ENCODE data around the gene EMP2. TPM values are rescaled to one million over a fixed set of nuclear protein-coding genes. Genes with fewer than 3 reads are reported as not detected.

Gene EMP2
- total RNA-seq, 1 donor from 2014 or later = 70.7 TPM

DNA sequence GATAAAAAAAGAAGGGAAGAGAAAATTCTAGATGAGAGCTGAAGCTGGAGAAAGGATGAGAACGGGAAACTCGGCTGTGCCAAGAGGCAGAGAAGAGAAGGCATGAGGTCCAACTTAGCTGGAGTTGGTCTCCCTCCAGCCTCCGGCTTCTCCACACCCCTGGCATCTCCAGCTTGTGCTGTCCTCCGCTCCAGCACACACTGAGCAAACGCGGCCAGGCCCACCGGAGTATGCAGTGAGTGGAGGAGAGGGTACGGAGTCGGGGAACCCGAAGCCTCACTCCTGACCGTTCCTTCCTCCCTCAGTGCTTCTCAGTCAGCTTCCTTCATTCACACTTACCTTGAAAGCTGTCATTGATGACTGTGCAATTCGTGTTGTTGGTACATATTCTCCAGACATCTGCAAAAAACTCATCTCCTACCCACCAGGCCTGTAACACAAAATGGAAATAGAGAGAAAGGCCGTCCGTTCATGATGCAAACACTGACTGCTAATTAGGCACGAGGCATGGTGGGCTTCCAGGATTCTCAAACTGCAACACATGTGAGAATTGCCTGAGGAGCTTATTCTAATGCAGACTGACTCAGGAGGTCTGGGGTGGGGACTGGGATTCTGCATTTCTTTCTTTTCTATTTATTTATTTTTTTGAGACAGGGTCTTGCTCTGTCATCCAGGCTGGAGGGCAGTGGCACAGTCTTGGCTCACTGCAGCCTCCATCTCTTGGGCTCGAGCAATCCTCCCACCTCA, 37.0 kb downstream of the EMP2 start:
- DNase-seq (ENCODE audit: extremely low spot score in 2 of 2) = no peak
- TF ChIP-seq, protein P1, sequence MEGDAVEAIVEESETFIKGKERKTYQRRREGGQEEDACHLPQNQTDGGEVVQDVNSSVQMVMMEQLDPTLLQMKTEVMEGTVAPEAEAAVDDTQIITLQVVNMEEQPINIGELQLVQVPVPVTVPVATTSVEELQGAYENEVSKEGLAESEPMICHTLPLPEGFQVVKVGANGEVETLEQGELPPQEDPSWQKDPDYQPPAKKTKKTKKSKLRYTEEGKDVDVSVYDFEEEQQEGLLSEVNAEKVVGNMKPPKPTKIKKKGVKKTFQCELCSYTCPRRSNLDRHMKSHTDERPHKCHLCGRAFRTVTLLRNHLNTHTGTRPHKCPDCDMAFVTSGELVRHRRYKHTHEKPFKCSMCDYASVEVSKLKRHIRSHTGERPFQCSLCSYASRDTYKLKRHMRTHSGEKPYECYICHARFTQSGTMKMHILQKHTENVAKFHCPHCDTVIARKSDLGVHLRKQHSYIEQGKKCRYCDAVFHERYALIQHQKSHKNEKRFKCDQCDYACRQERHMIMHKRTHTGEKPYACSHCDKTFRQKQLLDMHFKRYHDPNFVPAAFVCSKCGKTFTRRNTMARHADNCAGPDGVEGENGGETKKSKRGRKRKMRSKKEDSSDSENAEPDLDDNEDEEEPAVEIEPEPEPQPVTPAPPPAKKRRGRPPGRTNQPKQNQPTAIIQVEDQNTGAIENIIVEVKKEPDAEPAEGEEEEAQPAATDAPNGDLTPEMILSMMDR (IDR thresholded peaks at IDR 0.05) = no peak
- TF ChIP-seq POLR2AphosphoS5 (IDR thresholded peaks at IDR 0.05; ENCODE audit: insufficient read depth in 1 of 2, low read depth in 1 of 2) (no peak), POLR2A (IDR thresholded peaks at IDR 0.05) (no peak)
- no peaks in the 10 kb centered on the region for H3K9me3 ChIP-seq
- H3K36me3 ChIP-seq = peaks cover 0 to 44% of the 10 kb centered on the region in 2 donors
- no peaks in the 10 kb centered on the region for H3K4me1 ChIP-seq
- H3K4me3 ChIP-seq = no peak overlapping the region
- intact Hi-C loops (cut with DNase I) = no loop called here
- no peak overlapping the region for H3K27ac ChIP-seq
- no peaks in the 10 kb centered on the region for H3K27me3 ChIP-seq

DNA sequence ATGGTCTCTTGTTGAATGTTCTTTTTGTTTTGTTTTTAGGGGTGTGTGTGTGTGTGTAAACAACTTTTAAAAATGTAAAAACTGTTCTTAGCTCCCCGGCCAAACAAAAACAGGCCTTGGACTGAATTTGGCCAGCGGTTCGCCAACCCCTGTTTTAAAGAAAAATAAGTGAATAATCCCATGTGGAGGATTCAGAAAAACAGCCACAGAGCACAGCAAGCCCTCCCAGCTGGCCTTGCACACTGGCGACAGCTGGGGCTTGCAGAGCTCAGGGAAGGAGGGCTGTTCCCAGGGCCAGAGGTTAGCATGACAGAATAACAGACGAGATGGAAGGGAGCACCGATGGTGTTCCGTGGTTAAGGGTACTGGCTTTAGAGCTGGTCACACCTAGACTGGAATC, 39.0 kb downstream of the EMP2 start:
- no peak for DNase-seq (ENCODE audit: extremely low spot score in 2 of 2)
- intact Hi-C loops (cut with DNase I) = no loop called here
- TF ChIP-seq, protein P1 (IDR thresholded peaks at IDR 0.05) = no peak
- TF ChIP-seq POLR2A (IDR thresholded peaks at IDR 0.05) = no peak
- no peak for TF ChIP-seq POLR2AphosphoS5 (IDR thresholded peaks at IDR 0.05; ENCODE audit: insufficient read depth in 1 of 2, low read depth in 1 of 2)
- no peak overlapping the region for H3K4me3 ChIP-seq
- no peaks in the 10 kb centered on the region for H3K27me3 ChIP-seq
- no peak overlapping the region for H3K27ac ChIP-seq
- no peaks in the 10 kb centered on the region for H3K4me1 ChIP-seq
- no peaks in the 10 kb centered on the region for H3K9me3 ChIP-seq
- peaks cover 0 to 53% of the 10 kb centered on the region in 2 donors for H3K36me3 ChIP-seq

- Histone ChIP-seq H3K27me3 (no peaks in the 10 kb centered on the region), H3K4me1 (no peaks in the 10 kb centered on the region), H3K36me3 (peaks cover 0 to 49% of the 10 kb centered on the region in 2 donors), H3K4me3 (no peak overlapping the region), H3K27ac (no peak overlapping the region), H3K9me3 (no peaks in the 10 kb centered on the region)
- intact Hi-C loops (cut with DNase I) = no loop called here
- no peak for DNase-seq (ENCODE audit: extremely low spot score in 2 of 2)
- no peak for TF ChIP-seq POLR2AphosphoS5 (IDR thresholded peaks at IDR 0.05; ENCODE audit: insufficient read depth in 1 of 2, low read depth in 1 of 2)
- no peak for TF ChIP-seq POLR2A (IDR thresholded peaks at IDR 0.05)
- TF ChIP-seq, protein P1 (IDR thresholded peaks at IDR 0.05) = no peak
Observed at GRCh38 chr16:10539793-10540192, 40.6 kb downstream of the EMP2 start.

DNA sequence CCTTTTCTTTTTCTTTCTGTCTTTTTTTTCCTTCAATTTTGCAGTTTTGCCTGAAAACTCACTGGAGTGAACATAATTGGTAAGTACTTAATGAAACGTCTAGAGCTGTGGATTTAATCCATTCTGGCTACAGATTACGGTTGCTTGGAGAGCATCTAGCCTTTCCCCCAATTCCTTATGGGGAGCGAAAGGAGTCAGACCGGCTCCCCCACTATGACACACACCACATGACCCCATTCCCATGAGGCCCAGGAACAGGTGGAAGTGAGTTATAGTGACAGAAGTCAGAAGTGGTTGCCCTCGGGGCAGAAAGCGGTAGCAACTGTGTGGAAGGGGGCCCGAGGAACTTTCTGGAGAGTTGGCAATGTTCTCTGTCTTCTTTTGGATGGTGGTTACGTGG, 41.2 kb downstream of the EMP2 start:
- H3K4me3 ChIP-seq = no peak overlapping the region
- TF ChIP-seq POLR2A (IDR thresholded peaks at IDR 0.05) = no peak
- no peak for TF ChIP-seq POLR2AphosphoS5 (IDR thresholded peaks at IDR 0.05; ENCODE audit: insufficient read depth in 1 of 2, low read depth in 1 of 2)
- TF ChIP-seq, protein P1 (IDR thresholded peaks at IDR 0.05) = no peak
- intact Hi-C loops (cut with DNase I) = no loop called here
- no peak overlapping the region for H3K27ac ChIP-seq
- no peaks in the 10 kb centered on the region for H3K27me3 ChIP-seq
- H3K9me3 ChIP-seq = no peaks in the 10 kb centered on the region
- peaks cover 0 to 44% of the 10 kb centered on the region in 2 donors for H3K36me3 ChIP-seq
- no peak for DNase-seq (ENCODE audit: extremely low spot score in 2 of 2)
- H3K4me1 ChIP-seq = no peaks in the 10 kb centered on the region

GRCh38 chr16:10538583-10538982, 41.8 kb downstream of the EMP2 start:
- H3K36me3 ChIP-seq = peaks cover 0 to 43% of the 10 kb centered on the region in 2 donors
- TF ChIP-seq, protein P1 (IDR thresholded peaks at IDR 0.05) = no peak
- TF ChIP-seq POLR2A (IDR thresholded peaks at IDR 0.05) (no peak), POLR2AphosphoS5 (IDR thresholded peaks at IDR 0.05; ENCODE audit: insufficient read depth in 1 of 2, low read depth in 1 of 2) (no peak)
- intact Hi-C loops (cut with DNase I) = no loop called here
- H3K27me3 ChIP-seq = no peaks in the 10 kb centered on the region
- H3K9me3 ChIP-seq = no peaks in the 10 kb centered on the region
- no peaks in the 10 kb centered on the region for H3K4me1 ChIP-seq
- no peak for DNase-seq (ENCODE audit: extremely low spot score in 2 of 2)
- H3K27ac ChIP-seq = no peak overlapping the region
- no peak overlapping the region for H3K4me3 ChIP-seq

Measured in vagina (tissue), 2 donors.